GM19452 (cell line): Measurements from ENCODE around the gene SLC16A8.

ENCODE experiments used
- ATAC-seq: cut with Tn5 transposase; IDR thresholded peaks from one replicate; pipeline ENCODE4 v1.9.1; 2021; ENCODE audit not compliant: unreplicated experiment

The SLC16A8 gene

DNA sequence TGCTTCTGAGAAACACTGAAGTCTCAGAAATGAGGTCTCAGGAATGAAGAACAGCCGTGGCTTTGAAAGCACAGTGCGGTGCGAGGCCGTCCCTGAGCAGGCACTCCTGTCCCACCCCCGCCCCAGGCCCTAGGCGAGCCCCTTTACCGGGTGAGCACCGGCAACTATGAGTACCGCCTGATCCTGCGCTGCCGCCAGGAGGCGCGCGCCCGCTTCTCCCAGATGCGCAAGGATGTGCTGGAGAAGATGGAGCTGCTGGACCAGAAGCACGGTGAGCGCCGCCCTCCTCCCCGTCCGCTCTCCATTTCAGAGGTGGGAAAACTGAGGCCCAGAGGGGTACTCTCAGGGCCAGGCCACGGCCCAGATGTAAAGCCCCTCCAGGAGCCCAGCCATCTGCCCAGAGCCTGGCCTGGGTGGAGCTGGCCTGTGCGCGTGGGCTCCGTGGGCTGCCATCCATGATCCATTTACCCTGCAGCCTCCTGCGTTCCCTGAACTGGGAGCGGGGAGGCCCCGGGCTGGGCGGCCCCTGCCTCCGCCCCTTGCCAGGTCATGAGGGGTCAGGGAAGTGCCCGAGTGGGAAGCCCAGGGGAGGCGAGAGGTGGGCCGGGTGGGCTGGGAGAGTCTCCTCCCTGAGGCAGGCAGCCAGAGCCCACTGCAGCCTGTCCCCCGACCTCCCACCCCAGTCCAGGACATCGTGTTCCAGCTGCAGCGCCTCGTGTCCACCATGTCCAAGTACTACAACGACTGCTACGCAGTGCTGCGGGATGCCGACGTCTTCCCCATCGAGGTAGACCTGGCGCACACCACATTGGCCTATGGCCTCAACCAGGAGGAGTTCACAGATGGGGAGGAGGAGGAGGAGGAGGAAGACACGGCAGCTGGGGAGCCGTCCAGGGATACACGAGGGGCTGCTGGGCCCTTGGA, 9.5 kb downstream of the SLC16A8 start:
- ATAC-seq, result no peak

DNA sequence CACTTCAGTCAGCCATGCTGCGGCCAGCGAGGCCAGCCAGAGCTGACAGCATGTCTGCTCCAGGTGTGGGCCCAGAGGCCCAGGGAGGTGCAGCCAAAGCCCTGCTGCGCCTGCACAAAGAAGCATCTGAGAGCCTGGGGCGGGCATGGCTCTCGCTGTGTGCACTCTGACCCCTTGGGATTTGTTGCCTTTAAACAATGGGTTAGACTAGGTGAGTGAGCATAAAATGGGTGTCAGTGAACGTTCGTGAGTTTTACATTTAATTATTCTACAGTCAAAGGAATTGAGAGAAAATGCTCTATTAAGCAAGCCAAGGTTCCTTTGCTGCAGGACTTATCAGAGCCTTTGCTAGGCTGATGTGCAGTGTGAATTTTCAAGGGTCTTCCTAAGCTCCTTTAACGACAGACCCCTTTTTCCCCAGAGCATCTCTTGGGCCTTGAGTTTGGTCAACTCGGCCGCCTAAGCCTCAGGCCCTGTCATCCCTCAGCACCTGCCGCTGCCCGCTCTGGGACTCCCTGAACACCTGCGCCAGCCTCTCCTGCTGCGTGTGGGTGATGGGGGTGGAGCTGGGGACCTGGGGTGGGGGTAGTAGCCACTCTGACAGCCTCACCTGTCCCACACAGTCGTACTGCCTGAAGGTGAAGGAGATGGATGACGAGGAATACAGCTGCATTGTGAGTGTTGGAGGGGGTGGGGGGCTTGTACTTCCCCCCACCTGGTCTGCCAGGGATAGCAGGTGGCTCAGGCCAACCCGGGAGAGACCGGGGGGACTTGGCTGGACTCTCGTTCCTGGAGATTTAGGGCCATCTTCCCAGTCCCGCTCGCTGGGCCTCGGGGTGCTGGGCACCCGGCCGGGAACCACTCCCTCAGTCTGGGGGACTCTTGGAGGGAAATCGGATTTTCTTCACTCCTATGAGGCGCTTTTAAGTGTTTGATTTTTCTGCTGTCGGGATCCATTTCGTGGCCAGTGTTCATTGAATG, 10.5 kb downstream of the SLC16A8 start:
- ATAC-seq, result no peak

DNA sequence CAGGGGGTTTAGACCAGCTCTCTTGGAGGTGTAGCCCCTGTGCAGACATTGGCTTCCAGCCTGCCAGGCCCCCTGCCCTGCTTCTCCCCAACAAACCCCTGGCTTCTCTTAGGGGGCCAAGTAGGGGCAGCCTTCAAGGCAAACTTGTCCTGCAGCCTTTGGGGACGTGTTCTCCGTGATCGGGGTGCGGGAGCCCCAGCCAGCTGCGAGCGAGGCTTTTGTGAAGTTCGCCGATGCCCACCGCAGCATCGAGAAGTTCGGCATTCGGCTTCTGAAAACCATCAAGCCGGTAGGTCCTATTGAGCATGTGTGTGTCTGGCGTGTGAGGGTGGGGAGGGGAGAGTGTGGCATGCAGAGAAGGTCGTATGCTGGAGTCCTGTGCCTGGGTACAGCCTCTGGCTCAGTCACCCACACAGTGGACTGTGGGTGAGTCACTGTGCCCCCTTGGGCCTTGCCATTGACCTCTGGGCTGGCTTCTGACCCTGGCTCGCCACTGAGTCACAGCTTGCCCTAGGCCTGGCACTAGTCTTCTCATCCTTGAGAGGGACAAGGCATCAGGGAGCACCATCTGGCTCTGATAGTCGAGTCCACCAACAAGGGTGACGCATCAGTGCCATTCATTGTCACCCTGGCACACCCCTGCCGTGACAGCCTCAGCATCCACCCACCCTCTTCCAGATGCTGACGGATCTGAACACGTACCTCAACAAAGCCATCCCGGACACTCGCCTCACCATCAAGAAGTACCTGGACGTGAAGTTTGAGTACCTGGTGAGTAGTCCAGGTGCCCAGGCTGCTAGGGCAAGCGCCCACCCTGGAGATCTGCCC, 11.4 kb downstream of the SLC16A8 start:
- ATAC-seq, result no peak

DNA sequence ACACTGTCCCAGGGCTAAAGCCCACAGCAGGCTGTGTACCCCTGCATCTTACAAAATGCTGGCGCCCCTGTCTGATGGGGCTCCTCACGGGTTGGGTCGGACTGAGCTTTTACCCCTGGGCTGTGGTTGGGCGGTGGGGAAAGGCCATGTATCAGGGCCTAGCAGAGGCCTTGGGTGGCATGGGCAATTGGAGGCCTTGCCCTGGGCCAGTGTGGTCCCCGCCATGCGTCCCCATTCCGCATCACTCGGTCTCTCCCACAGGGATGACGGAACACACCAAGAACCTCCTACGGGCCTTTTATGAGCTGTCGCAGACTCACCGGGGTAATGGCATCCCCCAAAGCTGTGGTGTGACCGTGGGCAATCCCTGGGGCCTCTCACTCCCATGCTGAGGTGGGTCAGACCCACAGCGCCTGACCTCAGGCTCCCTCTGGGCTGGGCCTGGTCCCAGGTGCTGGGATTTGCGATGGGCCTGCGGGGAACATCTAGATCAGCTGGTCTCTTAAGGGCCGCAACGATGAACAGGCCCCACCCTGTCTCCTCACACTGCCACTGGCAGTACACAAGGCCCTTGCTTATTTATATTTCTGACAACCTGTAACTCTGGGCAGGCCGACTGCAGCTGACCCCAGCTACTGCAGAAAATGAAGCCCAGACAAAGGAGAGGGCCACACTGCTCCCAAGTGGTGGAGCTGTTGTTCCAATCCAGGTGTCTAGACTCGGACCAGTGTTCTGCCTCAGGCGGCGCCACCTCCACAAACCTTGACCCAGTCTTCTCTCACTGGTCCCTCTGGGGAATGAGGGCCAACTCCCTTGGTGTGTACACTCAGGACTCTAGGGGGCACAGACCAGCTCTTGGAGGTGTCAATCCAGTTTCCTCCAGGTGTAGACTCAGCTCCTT, 12.3 kb downstream of the SLC16A8 start:
- no peak for ATAC-seq

DNA sequence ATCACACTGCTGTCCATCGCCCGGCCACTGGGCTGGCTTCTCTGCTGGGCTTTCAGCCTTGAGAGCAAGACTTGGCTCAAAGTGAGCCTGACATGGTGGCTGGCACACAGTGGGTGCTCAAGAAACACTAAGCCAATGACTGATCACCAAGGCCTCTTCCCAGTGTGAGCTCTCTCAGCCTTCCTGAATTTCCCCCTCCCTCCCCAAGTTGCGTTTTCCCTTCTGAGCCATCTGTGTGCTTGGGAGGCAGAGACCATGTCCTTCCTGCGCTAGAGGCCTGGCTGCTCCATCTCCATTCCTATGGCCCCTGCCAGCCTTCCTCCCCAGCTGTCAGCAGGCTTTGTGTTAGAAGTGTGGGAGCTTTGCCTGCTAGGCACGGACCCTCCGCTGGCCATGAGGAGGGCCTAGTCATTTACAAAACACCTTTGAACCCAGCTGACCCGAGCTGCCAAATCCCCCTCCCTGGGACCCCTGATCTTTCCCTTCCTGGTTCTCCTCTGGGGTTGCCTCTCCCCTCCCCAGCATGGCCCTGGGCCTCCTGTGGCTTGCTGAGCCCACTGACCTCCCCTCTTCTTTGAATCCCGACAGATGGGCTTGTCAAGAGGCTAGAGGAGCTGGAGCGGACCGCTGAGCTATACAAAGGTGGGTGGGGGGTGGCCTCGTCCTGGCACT, 13.6 kb downstream of the SLC16A8 start:
- no peak for ATAC-seq

DNA sequence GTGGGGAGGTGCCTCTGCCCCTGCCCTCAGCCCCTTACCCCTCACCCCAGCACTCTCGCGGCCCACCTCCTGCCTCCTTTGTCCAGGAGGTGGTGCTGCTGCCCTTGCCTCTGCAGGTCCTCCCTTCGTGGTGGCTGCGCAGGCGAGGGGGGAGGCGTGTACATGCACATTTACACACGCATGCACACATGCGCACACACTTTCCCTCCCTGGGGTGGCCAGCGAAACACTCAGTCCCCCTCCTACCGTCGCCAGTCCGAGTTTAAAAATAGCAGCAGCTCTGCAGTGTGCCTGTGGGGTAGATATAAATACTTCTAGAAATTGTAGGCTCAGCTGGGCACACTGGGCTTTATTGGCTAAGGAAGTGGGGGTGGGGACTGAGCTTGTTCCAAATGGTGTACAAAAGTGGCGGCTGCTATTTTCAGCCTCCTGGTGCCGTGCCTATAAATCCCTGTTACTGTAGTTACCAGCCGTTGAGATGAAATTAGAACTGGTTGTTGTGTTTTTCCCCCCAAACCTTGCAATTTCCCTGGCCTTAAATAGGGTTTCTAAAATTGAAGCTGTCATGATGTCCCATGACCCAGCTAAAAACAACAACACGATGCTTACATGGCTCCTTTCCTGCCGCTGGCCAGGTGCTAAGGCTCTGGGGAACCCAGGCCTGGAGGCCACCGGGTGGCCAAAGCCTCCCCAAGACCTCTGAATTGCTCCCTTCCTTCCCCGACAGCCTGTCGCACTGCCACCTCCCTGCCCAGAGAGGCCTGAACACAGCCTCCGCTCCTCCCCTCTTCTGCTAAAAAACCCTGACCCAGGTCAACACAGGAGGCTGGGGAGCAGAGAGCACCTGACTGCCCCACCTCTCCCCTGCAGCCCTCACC, 14.4 kb downstream of the SLC16A8 start:
- no peak for ATAC-seq

DNA sequence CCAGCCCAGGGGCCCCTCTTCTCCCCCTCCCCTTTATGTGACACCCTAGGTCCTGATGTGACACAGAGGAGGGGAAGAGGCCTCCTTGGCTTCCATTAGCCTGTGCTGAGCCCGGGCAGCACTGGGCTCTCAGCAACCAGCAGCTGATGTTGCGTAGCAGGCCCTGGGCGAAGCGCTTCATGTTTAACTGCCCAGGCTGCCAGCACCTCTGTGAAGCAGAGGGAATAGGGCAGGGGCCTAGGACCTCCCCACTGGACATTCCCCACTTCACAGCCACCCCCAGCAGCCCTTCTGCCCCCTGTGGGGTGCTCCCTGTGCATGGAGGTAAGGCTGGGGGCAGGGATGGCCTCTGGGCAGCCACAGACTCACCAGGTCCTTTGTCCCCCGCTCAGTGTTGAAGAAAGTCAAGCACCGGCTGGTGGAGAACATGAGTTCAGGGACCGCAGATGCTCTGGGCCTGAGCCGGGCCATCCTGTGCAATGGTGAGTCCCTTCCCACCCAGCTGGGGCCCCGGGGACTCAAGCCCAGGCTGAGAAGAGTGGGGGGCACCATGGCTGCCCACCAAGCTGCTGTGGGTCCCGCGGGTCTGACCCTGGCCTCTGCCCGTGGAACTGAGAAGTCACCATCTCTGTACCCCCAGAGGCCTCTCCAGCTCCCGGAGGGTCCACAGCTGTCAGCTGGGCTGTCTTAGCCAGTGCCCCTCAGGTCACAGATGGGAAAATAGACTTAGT, 15.2 kb downstream of the SLC16A8 start:
- ATAC-seq, result no peak

DNA sequence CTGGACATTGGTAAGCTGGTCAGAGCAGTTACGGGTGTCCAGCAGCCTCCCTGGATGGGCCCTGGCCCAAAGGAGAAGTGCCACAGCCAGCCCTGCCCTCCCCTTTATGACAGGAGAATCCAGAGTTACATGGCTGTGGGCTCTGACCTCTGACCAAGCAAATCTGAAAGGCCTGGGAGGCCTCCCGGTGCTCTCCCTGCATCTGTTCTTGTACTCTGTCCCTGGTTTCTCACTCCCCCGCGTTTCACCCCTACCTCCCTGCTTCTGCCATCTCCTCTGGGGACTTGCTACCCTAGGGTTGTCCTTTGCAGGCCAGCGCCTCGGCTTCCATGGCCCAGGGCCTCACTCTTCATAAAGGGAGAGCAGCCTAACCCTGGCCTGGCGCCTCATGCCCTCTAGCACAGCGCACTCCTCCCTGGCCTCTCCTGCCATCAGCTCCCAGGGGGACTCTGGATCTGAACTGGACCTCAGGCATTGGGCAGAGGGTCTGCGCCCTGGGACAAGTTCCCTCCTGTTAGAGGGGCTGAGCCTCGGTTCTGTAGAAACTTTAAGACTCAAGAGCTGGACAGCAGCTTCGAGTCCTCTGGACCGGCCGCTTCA, 16.1 kb downstream of the SLC16A8 start:
- ATAC-seq, result no peak

DNA sequence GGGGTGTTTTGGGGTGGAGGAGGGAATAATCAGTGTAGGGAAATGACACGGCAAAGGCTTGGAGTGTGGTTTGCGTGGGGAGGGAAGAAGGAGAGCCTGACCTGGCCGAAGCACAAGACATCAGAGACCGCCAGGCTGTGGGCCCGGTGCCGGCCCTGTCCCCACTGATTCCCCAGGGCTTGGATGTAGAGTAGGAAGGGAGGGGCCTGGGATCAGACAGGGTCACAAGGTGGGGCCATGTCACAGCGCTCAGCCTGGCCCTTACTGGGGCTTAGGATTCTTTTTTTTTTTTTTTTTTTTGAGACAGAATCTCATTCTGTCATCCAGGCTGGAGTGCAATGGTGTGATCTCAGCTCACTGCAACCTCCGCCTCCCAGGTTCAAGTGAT, 17.0 kb downstream of the SLC16A8 start:
- no peak for ATAC-seq

DNA sequence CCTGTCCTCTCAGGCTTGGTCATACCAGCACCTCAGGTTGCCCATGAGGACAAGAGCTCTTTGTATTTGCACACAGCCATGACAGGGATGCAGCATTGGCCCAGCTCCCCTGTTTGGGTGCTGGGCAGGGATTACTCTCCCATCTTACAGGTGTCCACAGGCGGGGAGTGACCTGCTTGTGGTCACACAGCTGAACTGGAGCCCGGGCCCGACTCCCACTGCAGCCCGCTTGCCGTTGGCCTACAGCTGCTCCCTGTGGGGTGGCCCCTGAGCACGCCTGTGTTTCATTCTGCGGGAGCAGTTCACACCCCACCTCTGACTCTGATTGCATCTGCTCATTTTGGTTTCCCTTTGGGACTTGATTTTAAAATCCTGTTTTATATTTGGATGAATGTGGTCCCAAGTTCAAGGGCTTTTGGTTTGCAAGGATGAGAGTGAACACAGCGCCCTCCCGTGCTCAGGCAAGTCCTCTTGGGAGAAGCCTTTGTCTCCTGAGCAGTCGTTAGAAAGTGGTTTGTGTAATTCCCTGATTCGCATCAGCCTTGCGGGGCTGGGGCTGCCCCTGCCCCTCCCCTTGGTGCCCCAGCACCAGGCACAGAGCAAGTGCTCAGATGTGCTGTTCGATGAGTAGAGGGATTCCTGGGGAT, 17.5 kb downstream of the SLC16A8 start:
- no peak for ATAC-seq

DNA sequence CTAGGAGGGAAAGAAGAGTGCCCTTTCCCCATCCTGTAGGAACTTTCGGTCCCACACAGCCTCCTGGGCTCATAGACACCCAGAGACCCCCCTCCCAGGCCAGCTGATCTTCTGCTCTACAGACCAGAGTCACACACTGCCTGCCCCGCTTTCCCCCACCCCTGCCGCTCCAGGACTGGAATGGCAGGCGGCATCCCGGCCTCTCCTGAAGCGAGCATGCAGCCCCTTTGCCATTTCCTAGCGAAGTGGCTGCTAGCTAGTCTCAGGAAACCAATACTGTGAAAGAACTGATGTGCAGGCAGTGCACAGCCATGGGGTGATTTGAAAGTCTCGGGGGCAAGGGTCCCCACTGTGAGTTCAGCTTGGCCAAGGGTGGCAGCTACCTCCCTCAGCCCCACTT, 18.4 kb downstream of the SLC16A8 start:
- ATAC-seq, result no peak

DNA sequence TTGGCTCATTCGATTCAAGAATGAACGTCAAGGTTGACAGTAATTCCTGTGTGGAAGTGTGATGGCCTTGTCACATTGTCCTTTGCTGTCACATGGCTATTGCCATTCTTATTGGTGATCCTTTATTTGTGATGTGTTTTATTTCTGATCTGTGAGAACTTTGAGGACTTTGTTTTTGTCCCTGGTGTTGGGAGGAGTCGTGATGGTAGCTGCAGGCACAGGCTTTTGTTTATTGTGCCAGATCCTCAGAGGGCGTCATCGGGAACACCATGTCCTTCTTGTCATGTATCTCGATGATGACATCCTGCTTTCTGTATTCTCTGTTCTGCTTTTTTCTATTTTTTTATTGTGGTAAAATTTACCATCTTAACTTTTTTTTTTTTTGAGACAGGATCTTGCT, 21.2 kb downstream of the SLC16A8 start:
- ATAC-seq, result no peak

DNA sequence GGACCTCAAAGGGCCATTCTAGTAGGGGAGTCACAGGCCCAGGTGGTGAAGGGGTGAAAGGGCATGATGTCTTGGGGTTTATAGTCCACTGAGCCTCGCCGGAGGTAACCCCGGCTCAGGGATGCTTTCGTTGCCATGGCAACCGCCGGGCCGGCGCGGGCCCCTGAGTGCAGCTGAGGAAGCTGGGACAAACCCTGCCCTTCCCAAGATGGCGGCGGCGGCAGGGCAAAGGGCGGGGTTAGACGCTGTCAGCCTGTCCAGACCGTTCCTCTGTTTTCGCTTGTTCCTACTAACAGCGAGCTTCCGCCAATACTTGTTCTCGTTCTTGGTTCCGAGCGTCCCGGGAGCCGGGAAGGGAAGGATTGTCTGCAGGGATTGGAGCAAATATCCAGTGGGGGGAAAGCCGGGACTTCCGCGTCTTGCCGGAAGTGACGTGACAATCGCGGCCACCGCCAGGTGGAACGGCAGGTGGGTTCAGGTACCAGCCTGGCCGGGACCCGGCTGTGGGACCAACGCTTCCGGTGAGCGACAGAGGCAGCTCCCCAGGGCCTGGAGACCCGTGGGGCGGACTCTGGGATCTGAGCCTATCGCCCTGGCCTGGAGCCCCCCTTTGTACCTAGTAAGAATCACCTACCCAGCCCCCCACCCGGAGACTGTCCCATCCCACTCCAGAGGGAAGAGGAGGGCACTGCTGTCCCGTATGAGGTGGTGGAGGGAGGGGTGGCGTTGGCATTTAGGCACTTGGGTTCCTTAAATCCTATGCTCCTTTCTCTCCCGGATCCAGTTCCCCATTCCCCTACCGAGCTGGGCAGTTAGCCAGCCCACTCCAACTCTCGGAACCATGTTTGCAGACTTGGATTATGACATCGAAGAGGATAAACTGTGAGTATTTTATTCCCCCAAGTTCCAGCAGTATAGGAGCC, 26.8 kb downstream of the SLC16A8 start, which contains the start of gene PICK1:
Gene PICK1 (plus strand): TSS at position 436 of the 923 bp plus-strand sequence. CDS start 406 bp downstream, at position 842.
- ATAC-seq, result no peak

DNA sequence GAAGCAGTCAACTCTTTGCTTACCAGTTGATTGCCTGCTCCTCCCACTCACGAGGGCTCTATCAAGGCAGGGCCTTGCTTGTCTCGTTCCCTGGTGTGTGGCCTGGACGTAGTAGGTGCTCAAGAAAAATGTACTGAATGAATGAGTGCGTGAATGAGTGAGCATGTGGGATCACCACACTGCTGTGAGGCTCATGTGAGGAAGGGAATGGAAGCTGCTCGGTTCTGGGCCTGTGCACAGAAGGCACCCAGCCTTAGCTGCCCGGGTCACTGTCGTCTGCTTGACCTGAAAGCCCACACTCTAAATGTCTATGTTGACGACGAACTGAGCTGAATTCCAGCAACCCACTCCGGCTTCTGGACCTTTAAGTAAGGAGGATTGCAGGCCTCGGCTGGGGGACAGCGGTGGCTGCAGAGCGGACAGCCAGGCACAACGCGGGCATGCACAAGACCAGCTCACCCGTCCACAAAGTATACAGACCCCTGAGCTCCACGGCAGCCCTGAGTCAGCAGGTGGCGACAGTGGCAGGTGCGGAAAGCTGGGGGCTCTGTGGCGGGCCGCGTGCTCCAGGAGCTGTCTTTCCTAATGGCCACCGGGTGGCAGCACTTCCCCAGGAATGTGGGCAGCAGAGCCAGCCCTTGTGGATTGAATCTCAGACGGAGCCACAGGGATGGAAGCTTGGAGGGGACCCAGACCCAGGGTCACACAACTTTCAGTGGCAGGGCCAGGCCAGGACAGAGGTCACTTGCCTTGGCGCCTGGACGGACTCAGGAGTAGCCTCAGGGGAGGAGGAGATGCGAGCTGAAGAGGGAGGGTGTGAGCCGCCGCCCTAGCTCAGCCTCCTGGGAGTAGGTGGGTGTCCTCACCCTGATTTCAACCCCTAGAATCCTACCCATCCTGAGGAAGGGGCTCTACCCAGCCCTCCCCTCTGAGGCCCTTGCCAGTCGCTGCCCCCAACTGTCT, 31.8 kb downstream of the SLC16A8 start:
- ATAC-seq, result no peak
